ENCODE data around the gene AFAP1L1. TPM values are rescaled to one million over a fixed set of nuclear protein-coding genes. Genes with fewer than 3 reads are reported as not detected.

AFAP1L1 gene
- total and polyA plus RNA-seq, 2 donors from 2014 or later, result 4.8 to 14.8 TPM

- FAIRE-seq (peak; percentile 66), DNase-seq (peak; percentile 92 to 97 (median 95))
- Histone ChIP-seq H3K27me3 (ENCODE audit: control insufficient read depth, insufficient read depth, low read length) (no peaks in the 10 kb centered on the region), H3K9me3 (ENCODE audit: control insufficient read depth in 2 of 3, insufficient read depth in 1 of 3, low read length in 3 of 3) (no peaks in the 10 kb centered on the region), H3K9ac (ENCODE audit: low read length in 3 of 3) (peak overlapping the region in 1 of 3 donors; percentile 31), H3K4me3 (ENCODE audit: low read length in 3 of 3) (peak overlapping the region in 1 of 3 donors; percentile 9), H3K27ac (ENCODE audit: low read depth in 2 of 2, low read length in 2 of 2) (peak overlapping the region; percentile 86), H3K4me1 (ENCODE audit: control insufficient read depth in 2 of 3, insufficient read depth in 2 of 3, low read depth in 1 of 3, low read length in 3 of 3) (peaks cover 7 to 30% (median 23%) of the 10 kb centered on the region in 3 donors), H3K36me3 (ENCODE audit: control insufficient read depth in 2 of 3, insufficient read depth in 3 of 3, low read length in 3 of 3) (no peaks in the 10 kb centered on the region)
- TF ChIP-seq CTCF (IDR thresholded peaks at IDR 0.05; ENCODE audit: borderline replicate concordance, extremely low read depth, insufficient read depth), result no peak
- intact Hi-C loops (cut with DNase I), result no loop called here
These were observed 49.2 kb downstream of the AFAP1L1 start for GRCh38 chr5:149320791-149321330.

GRCh38 chr5:149322518-149322917 lies 50.9 kb downstream of the AFAP1L1 start:
- H3K9ac ChIP-seq (ENCODE audit: low read length in 3 of 3), result peak overlapping the region in 1 of 3 donors; percentile 14
- TF ChIP-seq CTCF (IDR thresholded peaks at IDR 0.05; ENCODE audit: borderline replicate concordance, extremely low read depth, insufficient read depth), result no peak
- H3K27me3 ChIP-seq (ENCODE audit: control insufficient read depth, insufficient read depth, low read length), result no peaks in the 10 kb centered on the region
- no peak for FAIRE-seq
- H3K4me3 ChIP-seq (ENCODE audit: low read length in 3 of 3), result no peak overlapping the region
- H3K36me3 ChIP-seq (ENCODE audit: control insufficient read depth in 2 of 3, insufficient read depth in 3 of 3, low read length in 3 of 3), result no peaks in the 10 kb centered on the region
- no peaks in the 10 kb centered on the region for H3K9me3 ChIP-seq (ENCODE audit: control insufficient read depth in 2 of 3, insufficient read depth in 1 of 3, low read length in 3 of 3)
- DNase-seq, result peak in 2 of 5 donors; percentile 57 to 59
- intact Hi-C loops (cut with DNase I), result no loop called here
- H3K27ac ChIP-seq (ENCODE audit: low read depth in 2 of 2, low read length in 2 of 2), result peak overlapping the region; percentile 51 to 59
- H3K4me1 ChIP-seq (ENCODE audit: control insufficient read depth in 2 of 3, insufficient read depth in 2 of 3, low read depth in 1 of 3, low read length in 3 of 3), result peaks cover 7 to 30% (median 20%) of the 10 kb centered on the region in 3 donors

GRCh38 chr5:149323210-149323609 lies 51.6 kb downstream of the AFAP1L1 start:
- no peaks in the 10 kb centered on the region for H3K9me3 ChIP-seq (ENCODE audit: control insufficient read depth in 2 of 3, insufficient read depth in 1 of 3, low read length in 3 of 3)
- H3K27me3 ChIP-seq (ENCODE audit: control insufficient read depth, insufficient read depth, low read length), result no peaks in the 10 kb centered on the region
- DNase-seq, result peak in 1 of 5 donors; percentile 80
- H3K9ac ChIP-seq (ENCODE audit: low read length in 3 of 3), result no peak overlapping the region
- H3K4me3 ChIP-seq (ENCODE audit: low read length in 3 of 3), result no peak overlapping the region
- intact Hi-C loops (cut with DNase I), result no loop called here
- no peak for TF ChIP-seq CTCF (IDR thresholded peaks at IDR 0.05; ENCODE audit: borderline replicate concordance, extremely low read depth, insufficient read depth)
- peak overlapping the region; percentile 51 to 59 for H3K27ac ChIP-seq (ENCODE audit: low read depth in 2 of 2, low read length in 2 of 2)
- H3K36me3 ChIP-seq (ENCODE audit: control insufficient read depth in 2 of 3, insufficient read depth in 3 of 3, low read length in 3 of 3), result no peaks in the 10 kb centered on the region
- peaks cover 7 to 30% (median 19%) of the 10 kb centered on the region in 3 donors for H3K4me1 ChIP-seq (ENCODE audit: control insufficient read depth in 2 of 3, insufficient read depth in 2 of 3, low read depth in 1 of 3, low read length in 3 of 3)
- no peak for FAIRE-seq

All from kidney (tissue), 14 donors.